ENCODE measurements around the gene TSPAN18. TPM values are rescaled to one million over a fixed set of nuclear protein-coding genes. Genes with fewer than 3 reads are reported as not detected.

Gene TSPAN18
- total and polyA plus RNA-seq, 8 donors, result 2.1 to 60.3 (median 11.0) TPM

- Histone ChIP-seq H3K4me1 (peaks cover 9 to 53% (median 22%) of the 10 kb centered on the region in 4 donors), H3K4me3 (no peak overlapping the region), H3K9me3 (no peaks in the 10 kb centered on the region), H3K36me3 (no peaks in the 10 kb centered on the region), H3K27me3 (no peaks in the 10 kb centered on the region), H3K27ac (peak overlapping the region in 3 of 5 donors; percentile 57 to 74 (median 61))
- TF ChIP-seq EP300 (IDR thresholded peaks at IDR 0.05) (no peak), CTCF (IDR thresholded peaks at IDR 0.05) (no peak), POLR2A (IDR thresholded peaks at IDR 0.05) (no peak), POLR2AphosphoS5 (IDR thresholded peaks at IDR 0.05) (no peak)
- 36 to 52% (median 46%) methylated on average over 4 of the region's 4 CpGs for WGBS, 5 donors
- DNase-seq, result no peak
- intact Hi-C loops (cut with DNase I; ENCODE audit: low total_unique reads), result no loop called here
These were observed 48.0 kb downstream of the TSPAN18 start for GRCh38 chr11:44774731-44775130.

GRCh38 chr11:44775366-44775984 is 48.7 kb downstream of the TSPAN18 start:
- Histone ChIP-seq H3K27ac (peak overlapping the region in 2 of 5 donors; percentile 57 to 74), H3K27me3 (no peaks in the 10 kb centered on the region), H3K9me3 (no peaks in the 10 kb centered on the region), H3K4me1 (peaks cover 9 to 50% (median 16%) of the 10 kb centered on the region in 4 donors), H3K36me3 (no peaks in the 10 kb centered on the region), H3K4me3 (no peak overlapping the region)
- intact Hi-C loops (cut with DNase I; ENCODE audit: low total_unique reads), result no loop called here
- TF ChIP-seq CTCF (IDR thresholded peaks at IDR 0.05) (peak in 6 of 7 experiments; percentile 29 to 77 (median 65)), POLR2AphosphoS5 (IDR thresholded peaks at IDR 0.05) (no peak)
- WGBS, 5 donors, result 30 to 42% (median 36%) methylated on average over 12 of the region's 12 CpGs
- peak; percentile 64 to 65 for DNase-seq

GRCh38 chr11:44775985-44776446 is 49.3 kb downstream of the TSPAN18 start:
- H3K9me3 ChIP-seq, result no peaks in the 10 kb centered on the region
- H3K4me3 ChIP-seq, result no peak overlapping the region
- DNase-seq, result peak in 1 of 2 donors; percentile 19
- WGBS, 5 donors, result 45 to 65% (median 61%) methylated on average over 7 of the region's 7 CpGs
- H3K4me1 ChIP-seq, result peaks cover 9 to 50% (median 14%) of the 10 kb centered on the region in 4 donors
- intact Hi-C loops (cut with DNase I; ENCODE audit: low total_unique reads), result no loop called here
- H3K27ac ChIP-seq, result peak overlapping the region in 3 of 5 donors; percentile 1 to 18 (median 14)
- TF ChIP-seq CTCF (IDR thresholded peaks at IDR 0.05), result no peak
- no peak for TF ChIP-seq EP300 (IDR thresholded peaks at IDR 0.05)
- TF ChIP-seq POLR2A (IDR thresholded peaks at IDR 0.05), result no peak
- no peak for TF ChIP-seq POLR2AphosphoS5 (IDR thresholded peaks at IDR 0.05)
- H3K27me3 ChIP-seq, result no peaks in the 10 kb centered on the region
- no peaks in the 10 kb centered on the region for H3K36me3 ChIP-seq

- Histone ChIP-seq H3K36me3 (no peaks in the 10 kb centered on the region), H3K4me1 (peaks cover 9 to 51% (median 16%) of the 10 kb centered on the region in 4 donors), H3K4me3 (no peak overlapping the region), H3K27ac (peak overlapping the region in 2 of 5 donors; percentile 1 to 14), H3K9me3 (no peaks in the 10 kb centered on the region), H3K27me3 (no peaks in the 10 kb centered on the region)
- 86 to 97% (median 90%) methylated on average over 6 of the region's 6 CpGs for WGBS, 5 donors
- intact Hi-C loops (cut with DNase I; ENCODE audit: low total_unique reads), result no loop called here
- peak in 1 of 2 donors; percentile 1 for DNase-seq
- no peak for TF ChIP-seq POLR2AphosphoS5 (IDR thresholded peaks at IDR 0.05)
- no peak for TF ChIP-seq EP300 (IDR thresholded peaks at IDR 0.05)
- TF ChIP-seq POLR2A (IDR thresholded peaks at IDR 0.05), result no peak
- TF ChIP-seq CTCF (IDR thresholded peaks at IDR 0.05), result no peak
These were observed 49.9 kb downstream of the TSPAN18 start for GRCh38 chr11:44776551-44777208.

Measured in stomach (tissue), 9 donors.